Osteocyte (in vitro differentiated cells): ENCODE data around the gene INSRR. TPM values are rescaled to one million over a fixed set of nuclear protein-coding genes. Genes with fewer than 3 reads are reported as not detected.

ENCODE experiments used
- DNase-seq: peaks from one replicate; pipeline ENCODE4 v3.0.0; 2021; ENCODE audit warnings: mixed read lengths; ENCODE audit not compliant: unreplicated experiment; ENCODE audit errors: extremely low spot score
- H3K27ac Mint-ChIP-seq: one replicate; pipeline ENCODE4 v1.8.0; 2021; ENCODE audit warnings: mild to moderate bottlenecking, mixed read lengths; ENCODE audit not compliant: unreplicated experiment
- H3K27me3 Mint-ChIP-seq: one replicate; pipeline ENCODE4 v1.8.0; 2021; ENCODE audit warnings: mixed read lengths; ENCODE audit not compliant: unreplicated experiment
- H3K36me3 Mint-ChIP-seq: one replicate; pipeline ENCODE4 v1.8.0; 2021; ENCODE audit warnings: mixed read lengths; ENCODE audit not compliant: unreplicated experiment
- H3K4me1 Mint-ChIP-seq: one replicate; pipeline ENCODE4 v1.8.0; 2021; ENCODE audit warnings: mixed read lengths; ENCODE audit not compliant: unreplicated experiment
- H3K4me3 Mint-ChIP-seq: one replicate; pipeline ENCODE4 v1.8.0; 2021; ENCODE audit warnings: mild to moderate bottlenecking, moderate library complexity, mixed read lengths; ENCODE audit not compliant: unreplicated experiment
- H3K9me3 Mint-ChIP-seq: one replicate; pipeline ENCODE4 v1.8.0; 2021; ENCODE audit warnings: mixed read lengths; ENCODE audit not compliant: unreplicated experiment
- long read RNA-seq: library from polyadenylated mRNA; unstranded; transcript quantifications from one replicate; pipeline ENCODE4 v2.0.0, GENCODE V29; 2021
- total RNA-seq: library from RNA; stranded (reverse); gene quantifications from 2 replicates; pipeline ENCODE4 v1.2.1, GENCODE V29; 2021
- TF ChIP-seq, protein P1 (sequence below): fragments of 200-600 bp; sonication (generic); IDR thresholded peaks from 2 replicates; pipeline ENCODE4 v1.5.0; 2021; ENCODE audit warnings: antibody characterized with exemption, mild to moderate bottlenecking, moderate library complexity

Gene INSRR
- total RNA-seq, result 0.08 and 0.21 TPM in 2 replicates
- long read RNA-seq, result 0 reads

DNA sequence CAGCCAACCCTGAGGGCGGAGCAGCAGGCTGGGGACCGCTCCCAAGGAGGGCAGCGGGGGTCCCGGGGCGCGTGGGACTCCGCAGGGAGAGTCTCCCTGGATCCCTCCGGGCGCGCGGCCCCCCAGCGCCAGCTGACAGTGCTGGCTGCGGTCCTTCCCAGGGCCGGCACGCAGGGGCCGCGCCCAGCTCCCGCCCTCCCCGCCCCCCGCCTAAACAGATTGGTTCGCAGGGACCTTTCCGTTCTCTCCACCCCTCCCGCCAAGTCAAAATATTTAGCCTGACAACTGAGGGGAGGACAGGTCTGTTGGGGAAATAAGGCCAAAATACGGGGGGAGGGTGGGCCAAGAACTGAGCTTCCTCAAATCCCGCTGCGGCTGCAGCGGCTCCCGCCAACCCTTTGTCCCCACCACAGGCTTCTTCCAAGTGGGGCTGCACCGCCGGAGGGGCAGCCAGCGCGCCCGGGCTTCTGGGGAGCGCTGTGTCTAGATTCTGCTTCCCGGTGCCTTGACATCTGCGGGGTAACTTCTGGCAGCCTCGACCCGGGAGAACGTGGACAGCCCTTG is at the start of gene INSRR:
Gene INSRR, minus strand, starts transcription at position 159 of the 564 bp plus-strand sequence. CDS start 496 bp downstream, outside the sequence.
- peaks cover 61% of the 10 kb centered on the region for H3K27me3 Mint-ChIP-seq
- peak within 1 kb of the TSS; percentile 70 for H3K4me3 Mint-ChIP-seq
- no peaks in the 10 kb centered on the region for H3K36me3 Mint-ChIP-seq
- H3K4me1 Mint-ChIP-seq, result peaks cover 24% of the 10 kb centered on the region
- TF ChIP-seq, protein P1, sequence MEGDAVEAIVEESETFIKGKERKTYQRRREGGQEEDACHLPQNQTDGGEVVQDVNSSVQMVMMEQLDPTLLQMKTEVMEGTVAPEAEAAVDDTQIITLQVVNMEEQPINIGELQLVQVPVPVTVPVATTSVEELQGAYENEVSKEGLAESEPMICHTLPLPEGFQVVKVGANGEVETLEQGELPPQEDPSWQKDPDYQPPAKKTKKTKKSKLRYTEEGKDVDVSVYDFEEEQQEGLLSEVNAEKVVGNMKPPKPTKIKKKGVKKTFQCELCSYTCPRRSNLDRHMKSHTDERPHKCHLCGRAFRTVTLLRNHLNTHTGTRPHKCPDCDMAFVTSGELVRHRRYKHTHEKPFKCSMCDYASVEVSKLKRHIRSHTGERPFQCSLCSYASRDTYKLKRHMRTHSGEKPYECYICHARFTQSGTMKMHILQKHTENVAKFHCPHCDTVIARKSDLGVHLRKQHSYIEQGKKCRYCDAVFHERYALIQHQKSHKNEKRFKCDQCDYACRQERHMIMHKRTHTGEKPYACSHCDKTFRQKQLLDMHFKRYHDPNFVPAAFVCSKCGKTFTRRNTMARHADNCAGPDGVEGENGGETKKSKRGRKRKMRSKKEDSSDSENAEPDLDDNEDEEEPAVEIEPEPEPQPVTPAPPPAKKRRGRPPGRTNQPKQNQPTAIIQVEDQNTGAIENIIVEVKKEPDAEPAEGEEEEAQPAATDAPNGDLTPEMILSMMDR, result no peak
- H3K9me3 Mint-ChIP-seq, result no peaks in the 10 kb centered on the region
- DNase-seq, result no peak
- no peak within 1 kb of the TSS for H3K27ac Mint-ChIP-seq

DNA sequence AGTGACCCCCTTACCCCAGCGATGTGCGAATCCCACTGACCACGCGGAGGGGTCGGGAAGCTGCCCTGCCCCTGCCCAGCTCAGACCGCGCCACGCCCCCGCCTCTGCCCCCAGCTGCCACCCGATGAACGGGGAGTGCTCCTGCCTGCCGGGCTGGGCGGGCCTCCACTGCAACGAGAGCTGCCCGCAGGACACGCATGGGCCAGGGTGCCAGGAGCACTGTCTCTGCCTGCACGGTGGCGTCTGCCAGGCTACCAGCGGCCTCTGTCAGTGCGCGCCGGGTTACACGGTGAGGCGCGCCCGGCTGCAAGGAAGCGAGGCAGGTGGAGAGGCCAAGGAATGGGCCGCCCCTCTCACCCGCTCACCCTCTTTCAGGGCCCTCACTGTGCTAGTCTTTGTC is 49.6 kb upstream of the INSRR start:
- H3K9me3 Mint-ChIP-seq, result no peaks in the 10 kb centered on the region
- no peak for DNase-seq
- H3K4me3 Mint-ChIP-seq, result no peak overlapping the region
- no peak overlapping the region for H3K27ac Mint-ChIP-seq
- peaks cover 13% of the 10 kb centered on the region for H3K4me1 Mint-ChIP-seq
- TF ChIP-seq, protein P1, result no peak
- peaks cover 16% of the 10 kb centered on the region for H3K36me3 Mint-ChIP-seq
- no peaks in the 10 kb centered on the region for H3K27me3 Mint-ChIP-seq

DNA sequence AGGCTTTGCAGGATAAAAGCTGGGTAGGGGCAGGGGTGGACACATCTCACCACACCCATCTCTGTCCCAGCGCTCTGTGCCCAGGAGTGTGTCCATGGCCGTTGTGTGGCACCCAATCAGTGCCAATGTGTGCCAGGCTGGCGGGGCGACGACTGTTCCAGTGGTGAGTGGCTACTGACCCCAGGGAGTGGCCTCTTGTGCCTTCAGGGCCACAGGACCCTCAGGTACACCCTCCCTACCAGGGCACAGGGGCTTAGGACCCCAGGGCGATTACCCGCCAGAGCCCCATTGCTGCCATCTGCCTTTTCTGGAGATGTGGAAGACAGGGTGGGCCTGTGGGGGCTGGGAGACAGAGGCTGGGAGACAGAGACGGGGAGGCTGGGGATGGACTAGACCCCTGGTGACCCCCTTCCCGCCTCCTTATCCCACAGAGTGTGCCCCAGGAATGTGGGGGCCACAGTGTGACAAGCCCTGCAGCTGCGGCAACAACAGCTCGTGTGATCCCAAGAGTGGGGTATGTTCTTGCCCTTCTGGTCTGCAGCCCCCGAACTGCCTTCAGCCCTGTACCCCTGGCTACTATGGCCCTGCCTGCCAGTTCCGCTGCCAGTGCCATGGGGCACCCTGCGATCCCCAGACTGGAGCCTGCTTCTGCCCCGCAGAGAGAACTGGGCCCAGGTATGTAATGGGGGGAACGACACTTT is 47.4 kb upstream of the INSRR start:
- H3K27ac Mint-ChIP-seq, result no peak overlapping the region
- H3K27me3 Mint-ChIP-seq, result no peaks in the 10 kb centered on the region
- peaks cover 16% of the 10 kb centered on the region for H3K36me3 Mint-ChIP-seq
- no peak overlapping the region for H3K4me3 Mint-ChIP-seq
- H3K4me1 Mint-ChIP-seq, result peaks cover 34% of the 10 kb centered on the region
- no peak for DNase-seq
- TF ChIP-seq, protein P1, result no peak
- no peaks in the 10 kb centered on the region for H3K9me3 Mint-ChIP-seq

DNA sequence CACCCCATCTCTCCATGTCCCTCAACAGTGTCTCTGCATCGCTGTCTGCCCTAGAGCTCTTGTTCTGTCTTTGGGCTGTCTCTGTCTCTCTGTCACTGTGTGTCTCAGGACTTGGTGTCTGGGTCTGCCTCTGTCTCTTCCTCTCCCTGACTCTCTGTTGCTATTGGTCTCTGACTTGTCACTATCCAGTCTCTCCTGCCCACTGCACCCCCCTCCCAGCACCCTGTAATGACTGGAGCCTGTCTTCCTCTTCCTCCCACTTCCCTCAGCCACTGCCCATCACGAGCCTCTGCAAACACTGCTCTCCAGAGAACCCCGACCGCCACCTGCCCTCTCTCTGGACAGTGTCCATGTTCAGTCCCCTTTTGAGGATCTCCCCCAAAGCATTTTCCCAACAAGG is 46.7 kb upstream of the INSRR start:
- H3K9me3 Mint-ChIP-seq, result no peaks in the 10 kb centered on the region
- H3K4me3 Mint-ChIP-seq, result no peak overlapping the region
- TF ChIP-seq, protein P1, result no peak
- no peak for DNase-seq
- H3K27ac Mint-ChIP-seq, result no peak overlapping the region
- no peaks in the 10 kb centered on the region for H3K27me3 Mint-ChIP-seq
- peaks cover 41% of the 10 kb centered on the region for H3K4me1 Mint-ChIP-seq
- peaks cover 16% of the 10 kb centered on the region for H3K36me3 Mint-ChIP-seq

DNA sequence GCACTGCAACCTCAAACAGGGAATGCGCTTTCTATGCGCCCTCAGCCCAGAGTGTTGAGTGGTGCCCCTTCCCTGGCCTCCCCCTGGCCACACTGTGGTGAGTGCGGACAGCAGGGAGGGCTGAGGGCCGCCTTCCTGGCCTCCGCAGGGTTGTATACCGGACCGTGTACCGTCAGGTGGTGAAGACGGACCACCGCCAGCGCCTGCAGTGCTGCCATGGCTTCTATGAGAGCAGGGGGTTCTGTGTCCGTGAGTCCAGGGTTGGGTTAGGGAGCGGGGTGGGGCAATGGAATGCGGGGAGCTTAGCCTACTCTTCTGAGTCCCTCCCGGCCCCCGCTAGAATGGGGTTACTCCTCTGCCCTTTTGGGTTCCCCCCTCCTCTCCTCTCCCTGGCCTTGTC is 46.3 kb upstream of the INSRR start:
- DNase-seq, result no peak
- Mint-ChIP-seq H3K4me1 (peaks cover 46% of the 10 kb centered on the region), H3K27me3 (no peaks in the 10 kb centered on the region), H3K27ac (no peak overlapping the region), H3K36me3 (peaks cover 16% of the 10 kb centered on the region), H3K4me3 (no peak overlapping the region), H3K9me3 (no peaks in the 10 kb centered on the region)
- TF ChIP-seq, protein P1, result no peak
